PC-9 (cell line): Measurements from ENCODE around the gene CTAGE1. TPM values are rescaled to one million over a fixed set of nuclear protein-coding genes. Genes with fewer than 3 reads are reported as not detected.

ENCODE experiments used
- Bru-seq: library from RNA; stranded (reverse); fragments of 400-500 nt; gene quantifications from one replicate; lab custom pipeline; 2021; lab: Mats Ljungman, UMichigan
- BruChase-seq, 2 experiments: library from RNA; stranded (reverse); fragments of 400-500 nt; gene quantifications; one replicate each; lab custom pipeline; 2021; lab: Mats Ljungman, UMichigan
- BruUV-seq: library from RNA; stranded (reverse); fragments of 400-500 nt; replicated peaks from 2 replicates; lab custom pipeline; 2021; lab: Mats Ljungman, UMichigan
- CTCF ChIA-PET: fragments of 300-600 bp; sonication (Branson Sonifier 250); formaldehyde crosslinking; loops from one replicate; lab custom pipeline; 2022; ENCODE audit warnings: antibody characterized with exemption; lab: Charles Lee
- POLR2A ChIA-PET: fragments of 300-600 bp; sonication (Branson Sonifier 250); formaldehyde crosslinking; loops from one replicate; lab custom pipeline; 2022; ENCODE audit warnings: antibody characterized with exemption; ENCODE audit not compliant: unreplicated experiment; lab: Charles Lee
- DNase-seq, 2 experiments: peaks; one replicate each; pipeline versions ENCODE4 v3.0.0 to v3.0.0-alpha.2; 2015 to 2022; ENCODE audit warnings: mixed read lengths in 1 of 2
- H2AFZ ChIP-seq: fragments of 200-600 bp; sonication (generic); 2 replicates; pipeline ENCODE4 v1.8.1; 2017; ENCODE audit warnings: antibody characterized with exemption
- H3F3A ChIP-seq: fragments of 200-600 bp; sonication (generic); 2 replicates; pipeline ENCODE4 v1.8.1; 2017; ENCODE audit warnings: antibody characterized with exemption, mild to moderate bottlenecking, low read depth; ENCODE audit not compliant: insufficient read depth
- H3K27ac ChIP-seq: fragments of 200-600 bp; sonication (generic); 2 replicates; pipeline ENCODE4 v1.6.1; 2016; ENCODE audit warnings: mixed run types
- H3K27me3 ChIP-seq: fragments of 200-600 bp; sonication (generic); 2 replicates; pipeline ENCODE4 v1.6.1; 2016; ENCODE audit warnings: low read depth, mixed run types; ENCODE audit not compliant: insufficient read depth
- H3K36me3 ChIP-seq: fragments of 200-600 bp; sonication (generic); 2 replicates; pipeline ENCODE4 v1.6.1; 2016; ENCODE audit warnings: low read depth, mixed run types
- H3K4me1 ChIP-seq: fragments of 200-600 bp; sonication (generic); replicated peaks from 2 replicates; pipeline ENCODE4 v1.6.1; 2016; ENCODE audit warnings: mixed run types; ENCODE audit not compliant: insufficient read depth
- H3K4me2 ChIP-seq: fragments of 200-600 bp; sonication (generic); 2 replicates; pipeline ENCODE4 v1.6.1; 2017; ENCODE audit warnings: mixed run types
- H3K4me3 ChIP-seq: fragments of 200-600 bp; sonication (generic); 2 replicates; pipeline ENCODE4 v1.6.1; 2016; ENCODE audit warnings: mixed run types
- H3K79me2 ChIP-seq: fragments of 200-600 bp; sonication (generic); 2 replicates; pipeline ENCODE4 v1.6.1; 2017; ENCODE audit warnings: low read depth, mixed run types
- H3K9me2 ChIP-seq: fragments of 200-600 bp; sonication (generic); 2 replicates; pipeline ENCODE4 v1.8.1; 2017; ENCODE audit warnings: mild to moderate bottlenecking; ENCODE audit not compliant: insufficient read depth
- H3K9me3 ChIP-seq: fragments of 200-600 bp; sonication (generic); 2 replicates; pipeline ENCODE4 v1.8.1; 2016; ENCODE audit warnings: low read depth; ENCODE audit not compliant: insufficient read depth
- H4K20me1 ChIP-seq: fragments of 200-600 bp; sonication (generic); 2 replicates; pipeline ENCODE4 v1.8.1; 2017; ENCODE audit not compliant: insufficient read depth
- EZH2 ChIP-seq: fragments of 200-600 bp; sonication (generic); IDR thresholded peaks from 2 replicates; pipeline ENCODE4 v1.8.0; 2017; ENCODE audit warnings: antibody characterized with exemption, low read depth
- intact Hi-C: fragments of 100-400 bp; cut with micrococcal nuclease; formaldehyde crosslinking; loops from one replicate; pipeline ENCODE4 v1.10.0; 2022; ENCODE audit not compliant: unreplicated experiment
- long read RNA-seq: library from polyadenylated mRNA; stranded (forward); transcript quantifications from one replicate; pipeline ENCODE4 v2.0.0, GENCODE V29; 2022
- total RNA-seq: library from RNA; stranded (reverse); gene quantifications from 2 replicates; pipeline ENCODE4 v1.2.3, GENCODE V29; 2021
- TF ChIP-seq, protein P1 (sequence below): fragments of 200-600 bp; sonication (generic); conservative IDR thresholded peaks from 2 replicates; pipeline ENCODE4 v1.6.1; 2017; ENCODE audit warnings: mixed run types, antibody characterized with exemption, mild to moderate bottlenecking, moderate library complexity

The CTAGE1 gene, protein sequence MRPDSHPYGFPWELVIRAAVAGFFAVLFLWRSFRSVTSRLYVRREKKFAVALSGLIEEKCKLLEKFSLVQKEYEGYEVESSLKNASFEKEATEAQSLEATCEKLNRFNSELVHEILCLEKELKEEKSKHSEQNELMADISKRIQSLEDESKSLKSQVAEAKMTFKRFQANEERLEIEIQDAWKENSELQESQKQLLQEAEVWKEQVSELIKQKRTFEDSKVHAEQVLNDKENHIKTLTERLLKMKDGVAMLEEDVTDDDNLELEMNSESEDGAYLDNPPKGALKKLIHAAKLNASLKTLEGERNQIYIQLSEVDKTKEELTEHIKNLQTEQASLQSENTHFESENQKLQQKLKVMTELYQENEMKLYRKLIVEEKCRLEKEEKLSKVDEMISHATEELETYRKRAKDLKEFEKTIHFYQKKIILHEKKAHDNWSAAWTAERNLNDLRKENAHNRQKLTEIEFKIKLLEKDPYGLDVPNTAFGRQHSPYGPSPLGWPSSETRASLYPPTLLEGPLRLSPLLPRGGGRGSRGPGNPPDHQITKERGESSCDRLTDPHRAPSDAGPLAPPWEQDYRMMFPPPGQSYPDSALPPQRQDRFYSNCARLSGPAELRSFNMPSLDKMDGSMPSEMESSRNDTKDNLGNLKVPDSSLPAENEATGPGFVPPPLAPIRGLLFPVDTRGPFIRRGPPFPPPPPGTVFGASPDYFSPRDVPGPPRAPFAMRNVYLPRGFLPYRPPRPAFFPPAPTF
- total RNA-seq (not detected in 2 replicates), Bru-seq, nascent RNA (percentile 11 among the genes with signal in this experiment), BruChase-seq, experiment 1, labeled RNA remaining after a 2-hour chase (percentile 15 among the genes with signal in this experiment), BruChase-seq, experiment 2, labeled RNA remaining after a 6-hour chase (percentile 21 among the genes with signal in this experiment)
- long read RNA-seq, result 0 reads

DNA sequence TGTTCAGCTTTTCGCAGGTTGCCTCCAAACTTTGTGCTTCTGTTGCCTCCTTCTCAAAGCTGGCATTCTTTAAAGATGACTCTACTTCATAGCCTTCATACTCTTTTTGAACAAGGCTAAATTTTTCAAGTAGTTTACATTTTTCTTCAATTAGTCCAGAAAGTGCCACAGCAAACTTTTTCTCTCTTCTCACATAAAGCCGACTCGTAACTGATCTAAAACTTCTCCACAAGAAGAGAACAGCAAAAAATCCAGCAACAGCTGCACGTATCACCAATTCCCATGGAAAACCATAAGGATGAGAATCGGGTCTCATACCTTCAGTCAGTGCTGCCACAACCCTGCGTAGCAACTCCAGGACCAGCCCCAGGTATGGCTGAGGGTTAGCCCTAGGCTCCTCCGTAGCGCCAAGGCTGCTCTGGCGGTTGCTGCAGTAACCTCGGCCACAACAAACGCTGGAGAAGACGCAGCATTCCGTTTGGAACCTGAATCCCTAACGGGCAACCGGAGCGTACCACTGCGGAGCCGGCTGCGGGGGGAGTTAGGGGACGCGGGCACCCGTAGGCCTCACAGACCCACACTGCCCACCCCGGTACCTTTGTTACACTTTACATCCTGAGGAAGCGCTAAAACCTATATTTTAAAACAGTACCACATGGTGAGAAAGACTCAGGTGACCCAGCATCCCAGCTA lies at the start of gene CTAGE1:
CTAGE1 (minus strand) TSS at position 420 of the 693 bp plus-strand sequence; CDS start at position 316, 104 bp downstream.
- Histone ChIP-seq H3K79me2 (no peaks in the 10 kb centered on the region), H3K9me2 (no peaks in the 10 kb centered on the region), H3F3A (no peaks in the 10 kb centered on the region; the same call in 1 of the 2 replicates), H4K20me1 (no peaks in the 10 kb centered on the region), H3K9me3 (no peaks in the 10 kb centered on the region), H2AFZ (no peak within 1 kb of the TSS), H3K4me2 (no peak within 1 kb of the TSS), H3K4me3 (no peak within 1 kb of the TSS), H3K4me1 (0 out of 2 replicates have a peak, but pooled peaks cover 3% of the 10 kb centered on the region), H3K27ac (no peak within 1 kb of the TSS), H3K27me3 (no peaks in the 10 kb centered on the region), H3K36me3 (no peaks in the 10 kb centered on the region)
- DNase-seq, result no peak
- ChIA-PET CTCF (no interaction called here), POLR2A (no interaction called here)
- no TSS peak for BruUV-seq
- no peak for TF ChIP-seq EZH2
- TF ChIP-seq, protein P1, sequence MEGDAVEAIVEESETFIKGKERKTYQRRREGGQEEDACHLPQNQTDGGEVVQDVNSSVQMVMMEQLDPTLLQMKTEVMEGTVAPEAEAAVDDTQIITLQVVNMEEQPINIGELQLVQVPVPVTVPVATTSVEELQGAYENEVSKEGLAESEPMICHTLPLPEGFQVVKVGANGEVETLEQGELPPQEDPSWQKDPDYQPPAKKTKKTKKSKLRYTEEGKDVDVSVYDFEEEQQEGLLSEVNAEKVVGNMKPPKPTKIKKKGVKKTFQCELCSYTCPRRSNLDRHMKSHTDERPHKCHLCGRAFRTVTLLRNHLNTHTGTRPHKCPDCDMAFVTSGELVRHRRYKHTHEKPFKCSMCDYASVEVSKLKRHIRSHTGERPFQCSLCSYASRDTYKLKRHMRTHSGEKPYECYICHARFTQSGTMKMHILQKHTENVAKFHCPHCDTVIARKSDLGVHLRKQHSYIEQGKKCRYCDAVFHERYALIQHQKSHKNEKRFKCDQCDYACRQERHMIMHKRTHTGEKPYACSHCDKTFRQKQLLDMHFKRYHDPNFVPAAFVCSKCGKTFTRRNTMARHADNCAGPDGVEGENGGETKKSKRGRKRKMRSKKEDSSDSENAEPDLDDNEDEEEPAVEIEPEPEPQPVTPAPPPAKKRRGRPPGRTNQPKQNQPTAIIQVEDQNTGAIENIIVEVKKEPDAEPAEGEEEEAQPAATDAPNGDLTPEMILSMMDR, result no peak
- intact Hi-C loops, result no loop called here

DNA sequence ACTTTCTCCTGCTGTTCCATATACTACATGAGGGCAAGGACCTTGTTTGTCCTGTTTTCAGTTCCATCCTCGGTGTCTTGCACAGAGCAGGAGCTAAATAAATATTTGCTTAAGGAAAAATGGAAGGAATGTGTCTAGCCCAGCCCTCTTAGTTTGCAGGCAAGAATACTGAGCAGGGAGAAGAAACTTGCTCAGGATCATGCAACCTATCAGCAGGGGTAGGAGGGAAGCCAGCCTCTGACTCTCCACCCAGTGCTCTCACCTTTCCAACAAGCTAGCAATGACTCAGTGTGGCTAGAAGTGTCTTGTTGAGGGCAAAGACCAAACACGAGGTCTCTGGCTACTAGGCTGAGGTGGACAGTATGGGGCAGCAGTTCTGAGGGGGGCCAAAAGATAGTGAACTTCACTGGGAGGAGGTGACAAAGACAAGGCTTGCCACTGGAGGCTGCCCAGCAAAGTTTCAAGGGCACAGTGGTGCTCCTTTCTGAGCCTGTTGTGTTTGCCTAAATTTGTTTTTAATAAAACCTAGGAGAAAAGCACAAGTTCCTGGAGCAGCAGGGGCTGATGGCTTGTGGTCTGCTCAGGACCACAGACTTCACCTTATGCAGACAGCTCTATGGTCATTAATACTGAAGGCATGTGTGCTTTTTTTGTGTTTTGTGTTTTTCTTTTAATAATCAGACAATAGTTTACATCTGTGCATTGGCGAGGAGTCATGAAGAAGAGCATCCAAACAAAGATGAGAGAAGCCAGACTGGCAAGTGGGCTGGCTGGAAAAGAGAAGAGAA lies 49.1 kb upstream of the CTAGE1 start:
- Histone ChIP-seq H3K4me2 (peak overlapping the region; percentile 94), H3K79me2 (no peaks in the 10 kb centered on the region), H2AFZ (no peak overlapping the region), H3F3A (peaks cover 35% of the 10 kb centered on the region), H3K4me1 (peaks cover 39% of the 10 kb centered on the region), H3K4me3 (peak overlapping the region; percentile 52; the same call in 1 of the 2 replicates), H3K9me3 (peaks cover 14% of the 10 kb centered on the region; the same call in 1 of the 2 replicates), H4K20me1 (no peaks in the 10 kb centered on the region), H3K36me3 (no peaks in the 10 kb centered on the region; the same call in 1 of the 2 replicates), H3K27ac (peak overlapping the region; percentile 100), H3K27me3 (no peaks in the 10 kb centered on the region), H3K9me2 (no peaks in the 10 kb centered on the region)
- ChIA-PET POLR2A (interaction anchor here (0.5 to 0.7 kb wide), 4 partner anchors 107 to 724 kb away, joined by 3 to 5 read pairs (median 4); no protein-coding TSS in a partner anchor), CTCF (interaction anchor here (1.0 kb wide), 1 partner anchor 119 kb away, joined by 4 read pairs; no protein-coding TSS in a partner anchor)
- intact Hi-C loops, result loop anchor here (1.0 to 10.0 kb wide), 6 partner anchors 75 to 298 kb away; partner anchors contain the start of gene GATA6
- TSS peak; percentile 74 for BruUV-seq
- DNase-seq, result peak; percentile 57 to 96
- no peak for TF ChIP-seq EZH2
- TF ChIP-seq, protein P1, result no peak
